HG02678 (cell line): ENCODE measurements around the gene EPS8L3.
A peak's percentile ranks its signal among the peaks of the same experiment; 100 is the strongest.
"Not testable (repeated sequence)": the region's sequence is repeated elsewhere in the genome, so short reads cannot be mapped to it uniquely, and the experiment has no call there.

Source experiments
- ATAC-seq: cut with Tn5 transposase; IDR thresholded peaks from one replicate; pipeline ENCODE4 v1.9.1; 2021; ENCODE audit warnings: mild to moderate bottlenecking, moderate library complexity; ENCODE audit not compliant: unreplicated experiment

The EPS8L3 gene

GRCh38 chr1:109748311-109748710, 15.4 kb downstream of the EPS8L3 start:
- not testable (repeated sequence) for ATAC-seq

- ATAC-seq, result peak; percentile 10
Measured at GRCh38 chr1:109740615-109741373, 22.9 kb downstream of the EPS8L3 start, which contains the start of gene GSTM3. TSS of gene GSTM3 (minus strand) at chr1:109741038. CDS start at chr1:109740287, 751 bp downstream.

- ATAC-seq, result peak; percentile 83
Measured at GRCh38 chr1:109739738-109740614, 23.7 kb downstream of the EPS8L3 start.

- no peak for ATAC-seq
Measured at GRCh38 chr1:109733236-109733870, 30.4 kb downstream of the EPS8L3 start.

GRCh38 chr1:109732390-109732881, 31.3 kb downstream of the EPS8L3 start:
- ATAC-seq, result no peak

GRCh38 chr1:109730666-109731065, 33.1 kb downstream of the EPS8L3 start:
- no peak for ATAC-seq

- ATAC-seq, result no peak
Measured at GRCh38 chr1:109728870-109729269, 34.9 kb downstream of the EPS8L3 start.

- no peak for ATAC-seq
Measured at GRCh38 chr1:109726728-109727373, 36.9 kb downstream of the EPS8L3 start.

- no peak for ATAC-seq
Measured at GRCh38 chr1:109726007-109726406, 37.7 kb downstream of the EPS8L3 start.

- no peak for ATAC-seq
Measured at GRCh38 chr1:109725510-109725909, 38.2 kb downstream of the EPS8L3 start.

GRCh38 chr1:109724933-109725332, 38.8 kb downstream of the EPS8L3 start:
- no peak for ATAC-seq

GRCh38 chr1:109722908-109723691, 40.6 kb downstream of the EPS8L3 start:
- ATAC-seq, result no peak

- no peak for ATAC-seq
Measured at GRCh38 chr1:109721971-109722370, 41.8 kb downstream of the EPS8L3 start.

GRCh38 chr1:109721042-109721441, 42.7 kb downstream of the EPS8L3 start:
- no peak for ATAC-seq

GRCh38 chr1:109719337-109719837, 44.3 kb downstream of the EPS8L3 start:
- no peak for ATAC-seq

- ATAC-seq, result no peak
Measured at GRCh38 chr1:109718495-109718894, 45.2 kb downstream of the EPS8L3 start.

GRCh38 chr1:109717729-109718128, 46.0 kb downstream of the EPS8L3 start:
- no peak for ATAC-seq

GRCh38 chr1:109716570-109717090, 47.1 kb downstream of the EPS8L3 start:
- ATAC-seq, result no peak

- no peak for ATAC-seq
Measured at GRCh38 chr1:109716121-109716520, 47.6 kb downstream of the EPS8L3 start.
